GM23338 (cell line): ENCODE data around the gene SIRPA. TPM values are rescaled to one million over a fixed set of nuclear protein-coding genes. Genes with fewer than 3 reads are reported as not detected.

Experiments
- ATAC-seq: fragments of 200-7000 bp; cut with Tn5 transposase; 3 replicates; pipeline ENCODE4 v1.9.1; 2020
- DNase-seq: peaks from one replicate; pipeline ENCODE4 v3.0.0-alpha.2; 2015; ENCODE audit warnings: low spot score
- H2AFZ ChIP-seq: fragments of 200-600 bp; sonication (generic); 2 replicates; pipeline ENCODE4 v1.8.0; 2016; ENCODE audit warnings: antibody characterized with exemption, mild to moderate bottlenecking, moderate library complexity
- H3F3A ChIP-seq: fragments of 200-600 bp; sonication (generic); replicated peaks from 2 replicates; pipeline ENCODE4 v1.8.0; 2017; ENCODE audit warnings: antibody characterized with exemption, mixed run types, low read depth
- H3K27ac ChIP-seq: fragments of 200-600 bp; sonication (generic); 2 replicates; pipeline ENCODE4 v1.6.1; 2016; ENCODE audit warnings: low read depth
- H3K27me3 ChIP-seq: fragments of 200-600 bp; sonication (generic); 2 replicates; pipeline ENCODE4 v1.8.0; 2016; ENCODE audit warnings: mild to moderate bottlenecking, mixed run types, moderate library complexity; ENCODE audit not compliant: insufficient read depth
- H3K36me3 ChIP-seq: fragments of 200-600 bp; sonication (generic); 2 replicates; pipeline ENCODE4 v1.8.0; 2016; ENCODE audit warnings: mild to moderate bottlenecking; ENCODE audit not compliant: insufficient read depth
- H3K4me1 ChIP-seq: fragments of 200-600 bp; sonication (generic); 2 replicates; pipeline ENCODE4 v1.8.0; 2016; ENCODE audit warnings: mild to moderate bottlenecking, moderate library complexity; ENCODE audit not compliant: insufficient read depth
- H3K4me2 ChIP-seq: fragments of 200-600 bp; sonication (generic); 2 replicates; pipeline ENCODE4 v1.7.1; 2017; ENCODE audit warnings: mixed run types
- H3K4me3 ChIP-seq: fragments of 200-600 bp; sonication (generic); 2 replicates; pipeline ENCODE4 v1.6.1; 2016; ENCODE audit warnings: mixed run types
- H3K79me2 ChIP-seq: fragments of 200-600 bp; sonication (generic); replicated peaks from 2 replicates; pipeline ENCODE4 v1.8.0; 2017; ENCODE audit warnings: mild to moderate bottlenecking; ENCODE audit not compliant: insufficient read depth
- H3K9me2 ChIP-seq: fragments of 200-600 bp; sonication (generic); 2 replicates; pipeline ENCODE4 v1.8.0; 2017; ENCODE audit not compliant: insufficient read depth
- H4K20me1 ChIP-seq: fragments of 200-600 bp; sonication (generic); replicated peaks from 2 replicates; pipeline ENCODE4 v1.8.0; 2017; ENCODE audit warnings: mild to moderate bottlenecking; ENCODE audit not compliant: insufficient read depth
- H3K27ac Mint-ChIP-seq: 2 replicates; pipeline ENCODE4 v1.8.0; 2020; ENCODE audit warnings: inconsistent platforms, mild to moderate bottlenecking, moderate library complexity, mixed read lengths
- H3K27me3 Mint-ChIP-seq: 3 replicates; pipeline ENCODE4 v1.8.0; 2022; ENCODE audit warnings: low read depth, mild to moderate bottlenecking, moderate library complexity, mixed read lengths, inconsistent platforms; ENCODE audit not compliant: insufficient read depth, poor library complexity
- H3K36me3 Mint-ChIP-seq: 3 replicates; pipeline ENCODE4 v1.8.0; 2021; ENCODE audit warnings: low read depth, mild to moderate bottlenecking, inconsistent platforms, moderate library complexity, mixed read lengths
- H3K4me1 Mint-ChIP-seq: 3 replicates; pipeline ENCODE4 v1.8.0; 2020; ENCODE audit warnings: mild to moderate bottlenecking, inconsistent platforms, mixed read lengths
- H3K4me3 Mint-ChIP-seq: 3 replicates; pipeline ENCODE4 v1.8.0; 2021; ENCODE audit warnings: moderate library complexity, mild to moderate bottlenecking, inconsistent platforms, mixed read lengths
- H3K9me3 Mint-ChIP-seq: 3 replicates; pipeline ENCODE4 v1.8.0; 2020; ENCODE audit warnings: moderate library complexity, mild to moderate bottlenecking, inconsistent platforms, mixed read lengths
- EZH2phosphoT487 ChIP-seq: fragments of 200-600 bp; sonication (generic); IDR thresholded peaks from one replicate; pipeline ENCODE4 v1.8.1; 2018; ENCODE audit warnings: antibody characterized with exemption; ENCODE audit not compliant: unreplicated experiment
- JUNB ChIP-seq: IDR thresholded peaks from one replicate; pipeline ENCODE4 v1.6.1; 2016; ENCODE audit warnings: antibody characterized with exemption; ENCODE audit not compliant: unreplicated experiment
- POLR2AphosphoS5 ChIP-seq: IDR thresholded peaks from 2 replicates; pipeline ENCODE4 v1.6.1; 2016; ENCODE audit warnings: antibody characterized with exemption, low read depth
- ZNF114 ChIP-seq: fragments of 250-450 bp; sonication (Bioruptor Pico); IDR thresholded peaks from 2 replicates; pipeline ENCODE4 v1.5.0; 2020; ENCODE audit warnings: mild to moderate bottlenecking, moderate library complexity
- polyA plus RNA-seq: library from polyadenylated mRNA; unstranded; fragments of >200 nt; fragmentation: Nextera tagmentation; extraction: Ambion mirVana; gene quantifications from 2 replicates; pipeline ENCODE4 v1.2.1, GENCODE V29; 2016
- total RNA-seq: library from RNA; depleted of rRNA; stranded (reverse); fragments of >200 nt; shearing (Covaris generic); gene quantifications from 2 replicates; pipeline ENCODE4 v1.2.3, GENCODE V29; 2014
- TF ChIP-seq, protein P1 (sequence below): fragments of 250-450 bp; sonication (Bioruptor Pico); IDR thresholded peaks from 2 replicates; pipeline ENCODE4 v1.5.0; 2020; ENCODE audit warnings: mild to moderate bottlenecking, moderate library complexity
- TF ChIP-seq, protein P2 (sequence below): IDR thresholded peaks from 2 replicates; pipeline ENCODE4 v1.6.1; 2016; ENCODE audit warnings: antibody characterized with exemption

Gene SIRPA
- total and polyA plus RNA-seq, 2 experiments from 2014 or later: 1.2 to 2.9 TPM

DNA sequence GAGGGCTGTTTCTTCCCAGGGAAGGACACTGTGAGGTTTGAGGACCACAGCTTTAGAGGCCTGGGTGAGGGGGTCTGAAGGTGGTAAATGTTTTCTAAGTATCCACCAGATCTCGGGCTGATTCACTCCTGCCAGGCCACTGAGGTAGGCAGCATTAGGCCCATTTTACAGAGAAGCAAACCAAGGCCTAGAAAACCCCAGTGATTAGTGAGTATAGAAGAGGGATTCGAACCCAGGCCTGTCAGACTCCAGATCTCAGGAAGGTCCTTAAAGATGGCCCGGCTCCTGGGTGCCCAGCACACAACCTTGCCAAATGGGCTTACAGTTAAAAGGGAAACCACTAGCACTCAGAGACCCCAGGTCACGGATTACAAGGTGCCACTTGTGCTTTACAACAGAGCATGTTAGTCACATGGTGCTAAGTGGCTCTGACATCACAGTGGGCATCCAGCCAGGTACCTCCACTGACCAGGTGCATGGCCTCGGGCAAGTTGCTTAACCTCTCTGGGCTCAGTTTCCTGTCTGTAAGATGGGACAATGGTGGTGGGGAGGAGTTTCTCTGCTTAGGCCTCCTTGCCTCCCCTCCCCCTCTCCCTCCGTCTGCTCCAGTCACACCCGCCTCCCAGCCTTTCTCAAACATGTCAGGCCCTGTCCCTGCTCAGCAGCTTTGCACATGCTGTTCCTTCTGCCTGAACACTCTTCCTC lies 18.8 kb upstream of the SIRPA start:
- H3K27me3 Mint-ChIP-seq: peaks cover 11% of the 10 kb centered on the region
- no peak overlapping the region for H3K27ac Mint-ChIP-seq
- no peaks in the 10 kb centered on the region for H3K36me3 Mint-ChIP-seq
- DNase-seq (no peak), ATAC-seq (no peak)
- no peak overlapping the region for H3K4me3 Mint-ChIP-seq
- H3K27me3 ChIP-seq: no peaks in the 10 kb centered on the region
- TF ChIP-seq, protein P1, sequence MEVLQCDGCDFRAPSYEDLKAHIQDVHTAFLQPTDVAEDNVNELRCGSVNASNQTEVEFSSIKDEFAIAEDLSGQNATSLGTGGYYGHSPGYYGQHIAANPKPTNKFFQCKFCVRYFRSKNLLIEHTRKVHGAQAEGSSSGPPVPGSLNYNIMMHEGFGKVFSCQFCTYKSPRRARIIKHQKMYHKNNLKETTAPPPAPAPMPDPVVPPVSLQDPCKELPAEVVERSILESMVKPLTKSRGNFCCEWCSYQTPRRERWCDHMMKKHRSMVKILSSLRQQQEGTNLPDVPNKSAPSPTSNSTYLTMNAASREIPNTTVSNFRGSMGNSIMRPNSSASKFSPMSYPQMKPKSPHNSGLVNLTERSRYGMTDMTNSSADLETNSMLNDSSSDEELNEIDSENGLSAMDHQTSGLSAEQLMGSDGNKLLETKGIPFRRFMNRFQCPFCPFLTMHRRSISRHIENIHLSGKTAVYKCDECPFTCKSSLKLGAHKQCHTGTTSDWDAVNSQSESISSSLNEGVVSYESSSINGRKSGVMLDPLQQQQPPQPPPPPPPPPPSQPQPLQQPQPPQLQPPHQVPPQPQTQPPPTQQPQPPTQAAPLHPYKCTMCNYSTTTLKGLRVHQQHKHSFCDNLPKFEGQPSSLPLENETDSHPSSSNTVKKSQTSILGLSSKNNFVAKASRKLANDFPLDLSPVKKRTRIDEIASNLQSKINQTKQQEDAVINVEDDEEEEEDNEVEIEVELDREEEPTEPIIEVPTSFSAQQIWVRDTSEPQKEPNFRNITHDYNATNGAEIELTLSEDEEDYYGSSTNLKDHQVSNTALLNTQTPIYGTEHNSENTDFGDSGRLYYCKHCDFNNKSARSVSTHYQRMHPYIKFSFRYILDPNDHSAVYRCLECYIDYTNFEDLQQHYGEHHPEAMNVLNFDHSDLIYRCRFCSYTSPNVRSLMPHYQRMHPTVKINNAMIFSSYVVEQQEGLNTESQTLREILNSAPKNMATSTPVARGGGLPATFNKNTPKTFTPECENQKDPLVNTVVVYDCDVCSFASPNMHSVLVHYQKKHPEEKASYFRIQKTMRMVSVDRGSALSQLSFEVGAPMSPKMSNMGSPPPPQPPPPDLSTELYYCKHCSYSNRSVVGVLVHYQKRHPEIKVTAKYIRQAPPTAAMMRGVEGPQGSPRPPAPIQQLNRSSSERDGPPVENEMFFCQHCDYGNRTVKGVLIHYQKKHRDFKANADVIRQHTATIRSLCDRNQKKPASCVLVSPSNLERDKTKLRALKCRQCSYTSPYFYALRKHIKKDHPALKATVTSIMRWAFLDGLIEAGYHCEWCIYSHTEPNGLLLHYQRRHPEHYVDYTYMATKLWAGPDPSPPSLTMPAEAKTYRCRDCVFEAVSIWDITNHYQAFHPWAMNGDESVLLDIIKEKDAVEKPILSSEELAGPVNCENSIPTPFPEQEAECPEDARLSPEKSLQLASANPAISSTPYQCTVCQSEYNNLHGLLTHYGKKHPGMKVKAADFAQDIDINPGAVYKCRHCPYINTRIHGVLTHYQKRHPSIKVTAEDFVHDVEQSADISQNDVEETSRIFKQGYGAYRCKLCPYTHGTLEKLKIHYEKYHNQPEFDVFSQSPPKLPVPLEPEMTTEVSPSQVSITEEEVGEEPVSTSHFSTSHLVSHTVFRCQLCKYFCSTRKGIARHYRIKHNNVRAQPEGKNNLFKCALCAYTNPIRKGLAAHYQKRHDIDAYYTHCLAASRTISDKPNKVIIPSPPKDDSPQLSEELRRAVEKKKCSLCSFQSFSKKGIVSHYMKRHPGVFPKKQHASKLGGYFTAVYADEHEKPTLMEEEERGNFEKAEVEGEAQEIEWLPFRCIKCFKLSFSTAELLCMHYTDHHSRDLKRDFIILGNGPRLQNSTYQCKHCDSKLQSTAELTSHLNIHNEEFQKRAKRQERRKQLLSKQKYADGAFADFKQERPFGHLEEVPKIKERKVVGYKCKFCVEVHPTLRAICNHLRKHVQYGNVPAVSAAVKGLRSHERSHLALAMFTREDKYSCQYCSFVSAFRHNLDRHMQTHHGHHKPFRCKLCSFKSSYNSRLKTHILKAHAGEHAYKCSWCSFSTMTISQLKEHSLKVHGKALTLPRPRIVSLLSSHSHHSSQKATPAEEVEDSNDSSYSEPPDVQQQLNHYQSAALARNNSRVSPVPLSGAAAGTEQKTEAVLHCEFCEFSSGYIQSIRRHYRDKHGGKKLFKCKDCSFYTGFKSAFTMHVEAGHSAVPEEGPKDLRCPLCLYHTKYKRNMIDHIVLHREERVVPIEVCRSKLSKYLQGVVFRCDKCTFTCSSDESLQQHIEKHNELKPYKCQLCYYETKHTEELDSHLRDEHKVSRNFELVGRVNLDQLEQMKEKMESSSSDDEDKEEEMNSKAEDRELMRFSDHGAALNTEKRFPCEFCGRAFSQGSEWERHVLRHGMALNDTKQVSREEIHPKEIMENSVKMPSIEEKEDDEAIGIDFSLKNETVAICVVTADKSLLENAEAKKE: no peak
- no peak for TF ChIP-seq EZH2phosphoT487
- TF ChIP-seq JUNB: no peak
- TF ChIP-seq ZNF114: no peak
- H3F3A ChIP-seq: no peaks in the 10 kb centered on the region
- H3K79me2 ChIP-seq: no peaks in the 10 kb centered on the region
- H3K4me1 ChIP-seq: no peaks in the 10 kb centered on the region
- H3K4me1 Mint-ChIP-seq: peaks cover 13% of the 10 kb centered on the region
- H3K4me3 ChIP-seq: no peak overlapping the region
- H2AFZ ChIP-seq: no peak overlapping the region
- no peak overlapping the region for H3K27ac ChIP-seq
- no peak overlapping the region for H3K4me2 ChIP-seq
- H3K9me3 Mint-ChIP-seq: peaks cover 3% of the 10 kb centered on the region; the same call in 2 of the 3 replicates
- H4K20me1 ChIP-seq: no peaks in the 10 kb centered on the region
- no peaks in the 10 kb centered on the region for H3K9me2 ChIP-seq
- no peaks in the 10 kb centered on the region for H3K36me3 ChIP-seq

DNA sequence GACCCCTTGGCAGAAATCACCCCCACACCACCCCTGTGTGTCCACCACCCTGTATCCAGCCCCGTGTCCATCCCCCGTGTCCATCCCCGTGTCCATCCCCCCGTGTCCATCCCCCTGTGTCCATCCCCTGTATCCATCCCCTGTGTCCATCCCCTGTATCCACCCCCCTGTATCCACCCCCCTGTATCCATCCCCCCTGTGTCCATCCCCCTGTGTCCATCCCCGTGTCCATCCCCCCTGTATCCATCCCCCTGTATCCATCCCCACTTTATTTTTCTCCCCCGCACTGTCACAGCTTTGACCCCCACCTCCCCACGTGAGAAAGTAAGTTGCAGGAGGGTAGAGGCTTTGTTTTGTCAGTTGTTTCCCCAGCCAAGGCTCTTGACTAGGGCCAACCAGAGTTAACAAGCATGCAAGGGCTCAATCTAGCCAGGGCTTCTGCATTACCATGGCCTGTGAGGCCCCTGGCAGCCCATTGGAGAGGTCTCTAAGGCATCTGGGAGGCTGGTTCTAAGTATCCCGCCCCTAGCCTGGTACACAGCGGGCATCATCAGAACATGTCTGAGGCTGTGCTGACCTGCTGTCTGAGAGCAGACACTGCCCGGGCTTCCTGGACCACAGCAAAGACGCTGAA lies 18.1 kb upstream of the SIRPA start:
- Mint-ChIP-seq H3K27me3 (peaks cover 11% of the 10 kb centered on the region), H3K9me3 (peaks cover 3% of the 10 kb centered on the region; the same call in 2 of the 3 replicates), H3K4me1 (peaks cover 16% of the 10 kb centered on the region), H3K36me3 (no peaks in the 10 kb centered on the region), H3K4me3 (no peak overlapping the region), H3K27ac (no peak overlapping the region)
- no peaks in the 10 kb centered on the region for H3K4me1 ChIP-seq
- no peaks in the 10 kb centered on the region for H3K79me2 ChIP-seq
- no peaks in the 10 kb centered on the region for H3F3A ChIP-seq
- no peak overlapping the region for H3K4me3 ChIP-seq
- no peak overlapping the region for H3K4me2 ChIP-seq
- H4K20me1 ChIP-seq: no peaks in the 10 kb centered on the region
- H3K9me2 ChIP-seq: no peaks in the 10 kb centered on the region
- H3K27me3 ChIP-seq: no peaks in the 10 kb centered on the region
- no peaks in the 10 kb centered on the region for H3K36me3 ChIP-seq
- no peak overlapping the region for H2AFZ ChIP-seq
- no peak overlapping the region for H3K27ac ChIP-seq
- ATAC-seq: no peak
- peak; percentile 37 for DNase-seq
- TF ChIP-seq JUNB (no peak), POLR2AphosphoS5 (no peak)
- TF ChIP-seq, protein P2, sequence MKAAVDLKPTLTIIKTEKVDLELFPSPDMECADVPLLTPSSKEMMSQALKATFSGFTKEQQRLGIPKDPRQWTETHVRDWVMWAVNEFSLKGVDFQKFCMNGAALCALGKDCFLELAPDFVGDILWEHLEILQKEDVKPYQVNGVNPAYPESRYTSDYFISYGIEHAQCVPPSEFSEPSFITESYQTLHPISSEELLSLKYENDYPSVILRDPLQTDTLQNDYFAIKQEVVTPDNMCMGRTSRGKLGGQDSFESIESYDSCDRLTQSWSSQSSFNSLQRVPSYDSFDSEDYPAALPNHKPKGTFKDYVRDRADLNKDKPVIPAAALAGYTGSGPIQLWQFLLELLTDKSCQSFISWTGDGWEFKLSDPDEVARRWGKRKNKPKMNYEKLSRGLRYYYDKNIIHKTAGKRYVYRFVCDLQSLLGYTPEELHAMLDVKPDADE: no peak
